LHCN-M2 (cell line): ENCODE measurements around the gene ZNF501. TPM values are rescaled to one million over a fixed set of nuclear protein-coding genes. Genes with fewer than 3 reads are reported as not detected.

ENCODE experiments used
- total RNA-seq: library from RNA; depleted of rRNA; stranded (reverse); fragments of >200 nt; gene quantifications from 2 replicates; pipeline ENCODE4 v1.2.3, GENCODE V29; 2014; rRNA removed

ZNF501 gene
- total RNA-seq, 1 experiment from 2014 or later = 1.3 TPM

Other genes starting within 250 kb of the ZNF501 start
- 5.3 and 7.4 TPM in 2 replicates for gene ZKSCAN7, start 174.4 kb upstream of the ZNF501 start, total RNA-seq
- 2.9 and 4.0 TPM in 2 replicates for gene ZNF660, start 144.7 kb upstream of the ZNF501 start, total RNA-seq
- gene ZNF197, start 104.6 kb upstream of the ZNF501 start, total RNA-seq = 15.6 and 19.6 TPM in 2 replicates
- gene ZNF35, start 80.9 kb upstream of the ZNF501 start, total RNA-seq = 17.1 and 20.1 TPM in 2 replicates
- 2.5 and 4.3 TPM in 2 replicates for gene ZNF502, start 17.0 kb upstream of the ZNF501 start, total RNA-seq
- 28.5 and 30.1 TPM in 2 replicates for gene KIAA1143, start 32.0 kb downstream of the ZNF501 start, total RNA-seq
- 21.5 and 25.9 TPM in 2 replicates for gene KIF15, start 32.2 kb downstream of the ZNF501 start, total RNA-seq
- 21.6 and 22.3 TPM in 2 replicates for gene TMEM42, start 132.3 kb downstream of the ZNF501 start, total RNA-seq
- 0.06 and 0.13 TPM in 2 replicates for gene TGM4, start 145.0 kb downstream of the ZNF501 start, total RNA-seq
- gene ZDHHC3, start 246.5 kb downstream of the ZNF501 start, total RNA-seq = 50.1 and 61.3 TPM in 2 replicates
- 53.7 and 58.7 TPM in 2 replicates for gene EXOSC7, start 246.6 kb downstream of the ZNF501 start, total RNA-seq